Activated CD4-positive, alpha-beta T cell treated with anti-CD3 and anti-CD28 coated beads, Interleukin-2, amount 50 U/mL, for 16 hours (primary cell): ENCODE results near the gene ZBTB38.

Experiments used
- DNase-seq: peaks from one replicate; pipeline ENCODE4 v3.0.0-alpha.2; 2020

Gene ZBTB38

GRCh38 chr3:141368062-141368924 is at the start of gene ZBTB38:
ZBTB38 (plus strand) TSS chr3:141368504; CDS start chr3:141442389, 73,885 bp downstream.
- DNase-seq, result no peak

- DNase-seq, result no peak
Observed at GRCh38 chr3:141320399-141321108, 47.8 kb upstream of the ZBTB38 start.

- DNase-seq, result no peak
Observed at GRCh38 chr3:141321109-141321497, 47.2 kb upstream of the ZBTB38 start.

GRCh38 chr3:141323936-141324704 is 44.2 kb upstream of the ZBTB38 start:
- DNase-seq, result no peak

- DNase-seq, result no peak
Observed at GRCh38 chr3:141326123-141326522, 42.2 kb upstream of the ZBTB38 start.

- no peak for DNase-seq
Observed at GRCh38 chr3:141326626-141327025, 41.7 kb upstream of the ZBTB38 start.

- peak; percentile 47 for DNase-seq
Observed at GRCh38 chr3:141328286-141329166, 39.8 kb upstream of the ZBTB38 start.

- no peak for DNase-seq
Observed at GRCh38 chr3:141330235-141330634, 38.1 kb upstream of the ZBTB38 start.

GRCh38 chr3:141330718-141331376 is 37.5 kb upstream of the ZBTB38 start:
- DNase-seq, result no peak

- no peak for DNase-seq
Observed at GRCh38 chr3:141331377-141332318, 36.7 kb upstream of the ZBTB38 start.

- DNase-seq, result no peak
Observed at GRCh38 chr3:141332416-141332815, 35.9 kb upstream of the ZBTB38 start.

GRCh38 chr3:141333836-141334626 is 34.3 kb upstream of the ZBTB38 start:
- DNase-seq, result no peak

GRCh38 chr3:141334627-141335250 is 33.6 kb upstream of the ZBTB38 start:
- DNase-seq, result no peak

- no peak for DNase-seq
Observed at GRCh38 chr3:141335531-141336061, 32.7 kb upstream of the ZBTB38 start.

GRCh38 chr3:141336672-141337522 is 31.4 kb upstream of the ZBTB38 start:
- no peak for DNase-seq

GRCh38 chr3:141337523-141337854 is 30.8 kb upstream of the ZBTB38 start:
- DNase-seq, result no peak

GRCh38 chr3:141337991-141338390 is 30.3 kb upstream of the ZBTB38 start:
- no peak for DNase-seq

GRCh38 chr3:141338881-141339280 is 29.4 kb upstream of the ZBTB38 start:
- DNase-seq, result no peak
